ENCODE measurements around the gene ENTHD1. TPM values are rescaled to one million over a fixed set of nuclear protein-coding genes. Genes with fewer than 3 reads are reported as not detected.

ENTHD1 gene
- total and polyA plus RNA-seq, 10 of the 15 experiments (the other 5 are each of a cell fraction or from before 2014, with no cell fraction given) = 0.09 to 0.52 (median 0.21) TPM; not detected in 1

DNA sequence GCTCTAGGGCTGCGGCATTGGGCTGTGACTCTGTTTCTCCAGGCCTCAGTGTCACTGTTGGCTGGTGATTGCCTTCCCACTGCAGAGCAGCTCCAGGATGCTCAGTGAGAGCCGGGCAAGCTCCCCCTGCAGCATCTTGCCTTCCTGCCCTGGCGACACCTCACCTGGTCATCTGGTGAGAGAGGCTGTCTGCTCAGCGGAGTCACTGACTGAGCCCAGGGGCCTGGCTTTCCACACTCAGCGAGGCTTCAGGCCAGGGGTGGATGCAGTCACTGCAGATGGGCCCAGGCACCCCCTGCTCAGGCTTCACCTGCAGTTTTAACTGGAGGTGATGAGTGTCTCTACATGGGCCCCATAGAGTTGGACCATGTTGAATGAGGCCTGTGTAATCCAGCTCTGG lies 186.2 kb downstream of the ENTHD1 start:
- WGBS (ENCODE audit: insufficient coverage, insufficient replicate concordance, low lambda C conversion rate, missing lambda C conversion rate) = 41% methylated on average over 5 of the region's 5 CpGs
- CTCF ChIA-PET = no interaction called here

DNA sequence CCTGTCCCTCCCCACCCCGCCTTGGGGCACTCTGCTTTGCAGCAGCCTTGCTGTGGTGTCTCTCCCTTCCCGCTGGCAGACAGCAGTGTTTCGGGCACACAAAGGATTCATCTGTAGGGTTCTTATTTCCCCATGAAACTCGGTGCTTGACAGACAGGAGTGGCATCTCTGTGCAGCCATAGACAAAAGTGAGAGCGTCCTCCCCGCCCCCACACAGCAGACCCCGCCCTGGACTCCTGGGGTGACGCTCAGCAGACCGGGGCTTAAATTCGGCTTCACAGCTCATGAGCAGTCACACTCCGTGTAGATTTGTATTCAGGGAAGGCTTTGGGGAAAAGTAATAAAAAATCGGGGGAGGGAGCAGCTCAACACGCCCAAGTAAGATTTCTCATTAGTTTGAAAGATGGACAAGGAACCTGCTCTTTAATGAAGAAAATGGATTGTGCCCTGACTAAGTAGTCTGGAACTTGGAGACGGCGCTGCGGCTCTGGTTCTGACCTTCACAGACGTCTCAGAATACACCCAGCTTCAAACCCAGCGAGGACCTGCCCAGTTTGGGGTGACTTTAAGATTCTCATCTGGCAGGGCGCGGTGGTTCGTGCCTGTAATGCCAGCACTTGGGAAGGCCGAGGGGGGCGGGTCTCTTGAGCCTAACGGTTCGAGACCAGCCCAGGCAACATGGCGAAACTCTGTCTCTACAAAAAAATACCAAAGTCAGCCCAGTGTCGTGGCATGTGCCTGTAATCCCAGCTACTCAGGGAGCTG lies 187.0 kb downstream of the ENTHD1 start:
- FAIRE-seq = no peak
- POLR2A ChIA-PET = no interaction called here
- no peak for TF ChIP-seq CBFB (IDR thresholded peaks at IDR 0.05; ENCODE audit: low read depth)
- no peak for TF ChIP-seq ELK1 (IDR thresholded peaks at IDR 0.05; ENCODE audit: low read depth, low read length)
- no peak for TF ChIP-seq HDAC6 (IDR thresholded peaks at IDR 0.05; ENCODE audit: unreplicated experiment)
- TF ChIP-seq IRF3 (IDR thresholded peaks at IDR 0.05) = no peak
- TF ChIP-seq TARDBP (IDR thresholded peaks at IDR 0.05; ENCODE audit: borderline replicate concordance) = no peak
- no peak for TF ChIP-seq SRF (IDR thresholded peaks at IDR 0.05; ENCODE audit: low read depth in 2 of 2, low read length in 2 of 2)
- TF ChIP-seq, protein P1, sequence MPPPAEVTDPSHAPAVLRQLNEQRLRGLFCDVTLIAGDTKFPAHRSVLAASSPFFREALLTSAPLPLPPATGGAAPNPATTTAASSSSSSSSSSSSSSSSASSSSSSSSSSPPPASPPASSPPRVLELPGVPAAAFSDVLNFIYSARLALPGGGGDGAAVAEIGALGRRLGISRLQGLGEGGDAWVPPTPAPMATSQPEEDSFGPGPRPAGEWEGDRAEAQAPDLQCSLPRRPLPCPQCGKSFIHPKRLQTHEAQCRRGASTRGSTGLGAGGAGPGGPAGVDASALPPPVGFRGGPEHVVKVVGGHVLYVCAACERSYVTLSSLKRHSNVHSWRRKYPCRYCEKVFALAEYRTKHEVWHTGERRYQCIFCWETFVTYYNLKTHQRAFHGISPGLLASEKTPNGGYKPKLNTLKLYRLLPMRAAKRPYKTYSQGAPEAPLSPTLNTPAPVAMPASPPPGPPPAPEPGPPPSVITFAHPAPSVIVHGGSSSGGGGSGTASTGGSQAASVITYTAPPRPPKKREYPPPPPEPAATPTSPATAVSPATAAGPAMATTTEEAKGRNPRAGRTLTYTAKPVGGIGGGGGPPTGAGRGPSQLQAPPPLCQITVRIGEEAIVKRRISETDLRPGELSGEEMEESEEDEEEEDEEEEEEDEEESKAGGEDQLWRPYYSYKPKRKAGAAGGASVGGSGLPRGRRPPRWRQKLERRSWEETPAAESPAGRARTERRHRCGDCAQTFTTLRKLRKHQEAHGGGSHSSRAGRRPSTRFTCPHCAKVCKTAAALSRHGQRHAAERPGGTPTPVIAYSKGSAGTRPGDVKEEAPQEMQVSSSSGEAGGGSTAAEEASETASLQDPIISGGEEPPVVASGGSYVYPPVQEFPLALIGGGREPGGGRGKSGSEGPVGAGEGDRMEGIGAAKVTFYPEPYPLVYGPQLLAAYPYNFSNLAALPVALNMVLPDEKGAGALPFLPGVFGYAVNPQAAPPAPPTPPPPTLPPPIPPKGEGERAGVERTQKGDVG (CRISPR knock-in tag; IDR thresholded peaks at IDR 0.05) = no peak
- TF ChIP-seq CHD1 (IDR thresholded peaks at IDR 0.05; ENCODE audit: low read depth, low read length) = no peak
- no peak for TF ChIP-seq SMC3 (IDR thresholded peaks at IDR 0.05; ENCODE audit: borderline replicate concordance, low read length)
- TF ChIP-seq EGR1 (IDR thresholded peaks at IDR 0.05; ENCODE audit: borderline replicate concordance in 1 of 2, low read depth in 2 of 2, low read length in 2 of 2) = no peak

More for the DNA sequence above, 186.2 kb downstream of the ENTHD1 start:
- Histone ChIP-seq H3K36me3 (ENCODE audit: control insufficient read depth in 2 of 2, insufficient read depth in 2 of 2, low read length in 1 of 2) (no peaks in the 10 kb centered on the region), H3K4me1 (ENCODE audit: control insufficient read depth, insufficient read depth, low read length) (no peaks in the 10 kb centered on the region), H3K27ac (ENCODE audit: control insufficient read depth, insufficient read depth) (no peak overlapping the region), H3K4me2 (ENCODE audit: control insufficient read depth, insufficient read depth) (no peak overlapping the region), H3K9ac (ENCODE audit: control insufficient read depth, insufficient read depth, low read length) (no peak overlapping the region), H2AFZ (ENCODE audit: control insufficient read depth, low read depth, low read length) (no peak overlapping the region), H3K79me2 (ENCODE audit: control insufficient read depth, insufficient read depth, low read length) (no peaks in the 10 kb centered on the region), H3K4me3 (no peak overlapping the region), H3K27me3 (replicated peaks in 1 of 2; ENCODE audit: control insufficient read depth in 2 of 2, insufficient read depth in 2 of 2, low read length in 1 of 2) (peaks cover 3 to 6% of the 10 kb centered on the region in 2 experiments; a peak in 3 of 4 replicates), H4K20me1 (ENCODE audit: control insufficient read depth, insufficient read depth) (no peaks in the 10 kb centered on the region), H3K9me3 (replicated peaks; ENCODE audit: control insufficient read depth, insufficient read depth, low read length) (no peaks in the 10 kb centered on the region)
- TF ChIP-seq SMARCA5 (IDR thresholded peaks at IDR 0.05) = no peak
- TF ChIP-seq ZSCAN29 (IDR thresholded peaks at IDR 0.05) = no peak
- intact Hi-C loops (cut with micrococcal nuclease; ENCODE audit: unreplicated experiment) (no loop called here), in situ Hi-C loops (cut with MboI) (no loop called here)
- ChIA-PET POLR2A (no interaction called here), SMC1A (ENCODE audit: uncharacterized antibody, unreplicated experiment) (interaction anchor here (1.0 kb wide), 1 partner anchor 318 kb away, joined by 3 read pairs; no protein-coding TSS in a partner anchor), RAD21 (ENCODE audit: unreplicated experiment) (interaction anchor here (0.6 kb wide), 1 partner anchor 374 kb away, joined by 3 read pairs; no protein-coding TSS in a partner anchor)
- ATAC-seq = no peak
- FAIRE-seq = no peak
- DNase-seq (ENCODE audit: low read depth, low spot score) = no peak
- BruUV-seq (replicated peaks) = no TSS peak

More for the DNA sequence above, 187.0 kb downstream of the ENTHD1 start:
- DNase-seq (ENCODE audit: low read depth, low spot score) = no peak
- no TSS peak for BruUV-seq (replicated peaks)
- Histone ChIP-seq H3K4me2 (ENCODE audit: control insufficient read depth, insufficient read depth) (no peak overlapping the region), H3K27ac (ENCODE audit: control insufficient read depth, insufficient read depth) (no peak overlapping the region), H2AFZ (ENCODE audit: control insufficient read depth, low read depth, low read length) (no peak overlapping the region), H3K79me2 (ENCODE audit: control insufficient read depth, insufficient read depth, low read length) (no peaks in the 10 kb centered on the region), H3K4me1 (ENCODE audit: control insufficient read depth, insufficient read depth, low read length) (no peaks in the 10 kb centered on the region), H3K9ac (ENCODE audit: control insufficient read depth, insufficient read depth, low read length) (no peak overlapping the region), H3K27me3 (replicated peaks in 1 of 2; ENCODE audit: control insufficient read depth in 2 of 2, insufficient read depth in 2 of 2, low read length in 1 of 2) (peaks cover 3 to 6% of the 10 kb centered on the region in 2 experiments; a peak in 3 of 4 replicates), H3K4me3 (no peak overlapping the region), H4K20me1 (ENCODE audit: control insufficient read depth, insufficient read depth) (no peaks in the 10 kb centered on the region), H3K36me3 (ENCODE audit: control insufficient read depth in 2 of 2, insufficient read depth in 2 of 2, low read length in 1 of 2) (no peaks in the 10 kb centered on the region), H3K9me3 (replicated peaks; ENCODE audit: control insufficient read depth, insufficient read depth, low read length) (no peaks in the 10 kb centered on the region)
- RAD21 ChIA-PET (ENCODE audit: unreplicated experiment) = interaction anchor here (1.2 kb wide), 1 partner anchor 317 kb away, joined by 3 read pairs; no protein-coding TSS in a partner anchor
- no peak for ATAC-seq
- in situ Hi-C loops (cut with MboI) = no loop called here
- SMC1A ChIA-PET (ENCODE audit: uncharacterized antibody, unreplicated experiment) = no interaction called here
- CTCF ChIA-PET = no interaction called here
- intact Hi-C loops (cut with micrococcal nuclease; ENCODE audit: unreplicated experiment) = no loop called here
- 43% methylated on average over 27 of the region's 27 CpGs for WGBS (ENCODE audit: insufficient coverage, insufficient replicate concordance, low lambda C conversion rate, missing lambda C conversion rate)

All from GM12878 (cell line).